ENCODE data around the gene STIM1.

STIM1 gene

DNA sequence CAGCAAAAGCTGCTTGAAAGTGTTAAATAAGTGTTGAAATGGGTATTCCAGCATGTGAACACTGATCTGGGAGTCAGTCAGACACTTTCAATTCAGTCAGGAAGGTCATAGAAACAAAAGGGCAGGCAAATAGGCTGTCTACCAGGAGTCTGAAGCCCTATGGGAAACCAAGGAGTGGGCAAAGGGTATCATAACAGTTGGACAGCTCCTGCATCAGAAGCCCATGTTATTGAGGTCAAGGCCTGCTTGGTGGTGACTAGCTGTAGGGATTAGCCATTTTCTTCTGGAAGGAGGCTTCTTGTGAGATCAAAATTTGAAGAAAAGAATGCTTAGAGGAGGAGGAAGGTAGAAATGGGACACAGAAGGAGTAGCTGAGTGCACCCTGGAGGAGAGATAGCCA, 97.3 kb downstream of the STIM1 start:
- Histone ChIP-seq H3K79me2 (ENCODE audit: insufficient read depth, low read length) (no peaks in the 10 kb centered on the region), H3K4me2 (ENCODE audit: low read length) (no peak overlapping the region), H3K4me3 (ENCODE audit: low read depth, low read length, poor library complexity, severe bottlenecking) (no peak overlapping the region)

DNA sequence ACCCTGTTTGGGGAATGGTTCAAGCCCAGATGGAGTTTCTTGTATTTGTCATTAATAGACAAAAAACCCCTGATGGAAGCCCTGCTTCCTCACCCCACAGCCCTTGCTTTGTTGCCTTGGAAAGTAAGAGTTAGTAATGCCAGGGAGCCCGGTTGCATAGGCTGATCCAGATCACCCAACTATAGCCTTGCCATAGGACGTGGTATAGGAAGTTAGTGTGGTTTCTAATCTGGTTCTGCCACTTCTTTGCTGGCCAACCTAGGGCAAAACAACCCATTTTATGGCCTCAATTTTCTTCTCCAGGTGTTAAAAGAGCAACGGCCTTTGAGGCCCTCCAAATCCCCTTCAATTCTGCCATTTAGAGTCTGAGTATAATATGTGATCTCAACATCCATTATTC, 97.9 kb downstream of the STIM1 start:
- no peaks in the 10 kb centered on the region for H3K27me3 ChIP-seq (ENCODE audit: insufficient read depth, low read length)
- H3F3A ChIP-seq (ENCODE audit: insufficient read depth, low read length): no peaks in the 10 kb centered on the region
- no peaks in the 10 kb centered on the region for H3K9me2 ChIP-seq (ENCODE audit: low read depth, low read length)
- no peak overlapping the region for H3K9ac ChIP-seq (ENCODE audit: low read length)
- H4K20me1 ChIP-seq (ENCODE audit: insufficient read depth, low read length): no peaks in the 10 kb centered on the region
- peaks cover 44% of the 10 kb centered on the region for H3K4me1 ChIP-seq (ENCODE audit: insufficient read depth, low read length, severe bottlenecking)
- H3K4me2 ChIP-seq (ENCODE audit: low read length): no peak overlapping the region
- no peak overlapping the region for H3K27ac ChIP-seq (ENCODE audit: low read depth, low read length, poor library complexity, severe bottlenecking)
- H3K79me2 ChIP-seq (ENCODE audit: insufficient read depth, low read length): no peaks in the 10 kb centered on the region
- H3K9me3 ChIP-seq (ENCODE audit: low read length): no peaks in the 10 kb centered on the region
- H3K36me3 ChIP-seq (ENCODE audit: insufficient read depth, low read length): no peaks in the 10 kb centered on the region
- TF ChIP-seq EZH2 (IDR thresholded peaks at IDR 0.05; ENCODE audit: borderline replicate concordance, low read length): no peak
- TF ChIP-seq, protein P1, sequence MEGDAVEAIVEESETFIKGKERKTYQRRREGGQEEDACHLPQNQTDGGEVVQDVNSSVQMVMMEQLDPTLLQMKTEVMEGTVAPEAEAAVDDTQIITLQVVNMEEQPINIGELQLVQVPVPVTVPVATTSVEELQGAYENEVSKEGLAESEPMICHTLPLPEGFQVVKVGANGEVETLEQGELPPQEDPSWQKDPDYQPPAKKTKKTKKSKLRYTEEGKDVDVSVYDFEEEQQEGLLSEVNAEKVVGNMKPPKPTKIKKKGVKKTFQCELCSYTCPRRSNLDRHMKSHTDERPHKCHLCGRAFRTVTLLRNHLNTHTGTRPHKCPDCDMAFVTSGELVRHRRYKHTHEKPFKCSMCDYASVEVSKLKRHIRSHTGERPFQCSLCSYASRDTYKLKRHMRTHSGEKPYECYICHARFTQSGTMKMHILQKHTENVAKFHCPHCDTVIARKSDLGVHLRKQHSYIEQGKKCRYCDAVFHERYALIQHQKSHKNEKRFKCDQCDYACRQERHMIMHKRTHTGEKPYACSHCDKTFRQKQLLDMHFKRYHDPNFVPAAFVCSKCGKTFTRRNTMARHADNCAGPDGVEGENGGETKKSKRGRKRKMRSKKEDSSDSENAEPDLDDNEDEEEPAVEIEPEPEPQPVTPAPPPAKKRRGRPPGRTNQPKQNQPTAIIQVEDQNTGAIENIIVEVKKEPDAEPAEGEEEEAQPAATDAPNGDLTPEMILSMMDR (IDR thresholded peaks at IDR 0.05; ENCODE audit: low read length): no peak
- no peak overlapping the region for H3K4me3 ChIP-seq (ENCODE audit: low read depth, low read length, poor library complexity, severe bottlenecking)
- H2AFZ ChIP-seq (ENCODE audit: low read length): no peak overlapping the region

More for the DNA sequence above, 97.3 kb downstream of the STIM1 start:
- no peaks in the 10 kb centered on the region for H3F3A ChIP-seq (ENCODE audit: insufficient read depth, low read length)
- peaks cover 50% of the 10 kb centered on the region for H3K4me1 ChIP-seq (ENCODE audit: insufficient read depth, low read length, severe bottlenecking)
- no peaks in the 10 kb centered on the region for H3K36me3 ChIP-seq (ENCODE audit: insufficient read depth, low read length)
- no peak overlapping the region for H2AFZ ChIP-seq (ENCODE audit: low read length)
- no peak overlapping the region for H3K27ac ChIP-seq (ENCODE audit: low read depth, low read length, poor library complexity, severe bottlenecking)
- no peak overlapping the region for H3K9ac ChIP-seq (ENCODE audit: low read length)
- H3K9me2 ChIP-seq (ENCODE audit: low read depth, low read length): no peaks in the 10 kb centered on the region
- no peaks in the 10 kb centered on the region for H3K27me3 ChIP-seq (ENCODE audit: insufficient read depth, low read length)
- H4K20me1 ChIP-seq (ENCODE audit: insufficient read depth, low read length): no peaks in the 10 kb centered on the region
- no peaks in the 10 kb centered on the region for H3K9me3 ChIP-seq (ENCODE audit: low read length)
- TF ChIP-seq, protein P1 (IDR thresholded peaks at IDR 0.05; ENCODE audit: low read length): no peak
- no peak for TF ChIP-seq EZH2 (IDR thresholded peaks at IDR 0.05; ENCODE audit: borderline replicate concordance, low read length)

DNA sequence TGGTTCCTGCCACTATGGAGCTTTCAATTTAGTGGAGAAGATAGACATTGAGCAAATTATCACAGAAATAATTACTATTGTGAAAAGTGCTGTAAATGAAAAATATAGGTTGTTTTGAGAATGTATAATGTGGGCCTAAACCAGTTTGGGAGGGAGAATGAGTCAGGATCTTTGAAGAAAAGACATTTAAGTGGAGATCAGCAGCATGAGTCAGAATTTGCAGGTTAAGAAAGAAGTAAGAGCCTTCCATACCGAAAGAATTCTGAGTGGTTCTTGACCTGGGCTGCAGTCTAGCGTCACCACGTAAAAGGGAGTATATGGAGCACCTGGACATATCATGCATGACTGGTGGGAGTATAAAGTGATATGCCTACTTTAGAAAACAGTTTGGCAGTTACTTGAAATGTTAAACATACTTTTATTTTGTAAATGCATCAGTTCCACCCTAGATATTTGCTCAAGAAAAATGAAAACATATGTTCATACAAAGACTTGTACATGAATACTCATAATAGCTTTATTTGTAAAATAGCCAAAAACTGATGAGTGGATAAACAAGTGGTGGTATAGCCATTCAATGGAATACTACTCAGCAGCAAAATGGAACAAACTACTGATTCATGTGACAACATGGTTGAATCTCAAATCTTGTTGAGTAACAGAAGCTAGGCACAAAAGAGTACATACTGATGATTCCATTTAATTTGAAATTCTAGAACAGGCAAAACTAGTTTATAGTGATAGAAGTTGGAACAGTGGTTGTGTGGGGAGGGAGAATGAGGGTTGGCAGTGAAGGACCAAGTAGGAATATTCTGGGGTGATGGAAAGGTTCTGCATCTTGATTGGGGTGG, 99.2 kb downstream of the STIM1 start:
- H3K79me2 ChIP-seq (ENCODE audit: insufficient read depth, low read length): no peaks in the 10 kb centered on the region

More for the DNA sequence above, 99.2 kb downstream of the STIM1 start:
- no peak overlapping the region for H3K4me2 ChIP-seq (ENCODE audit: low read length)
- peaks cover 31% of the 10 kb centered on the region for H3K4me1 ChIP-seq (ENCODE audit: insufficient read depth, low read length, severe bottlenecking)
- H3K9me3 ChIP-seq (ENCODE audit: low read length): no peaks in the 10 kb centered on the region
- H3K4me3 ChIP-seq (ENCODE audit: low read depth, low read length, poor library complexity, severe bottlenecking): no peak overlapping the region
- H3K36me3 ChIP-seq (ENCODE audit: insufficient read depth, low read length): no peaks in the 10 kb centered on the region
- no peaks in the 10 kb centered on the region for H4K20me1 ChIP-seq (ENCODE audit: insufficient read depth, low read length)
- H3K27ac ChIP-seq (ENCODE audit: low read depth, low read length, poor library complexity, severe bottlenecking): no peak overlapping the region
- H3K9ac ChIP-seq (ENCODE audit: low read length): no peak overlapping the region
- TF ChIP-seq, protein P1 (IDR thresholded peaks at IDR 0.05; ENCODE audit: low read length): no peak
- TF ChIP-seq EZH2 (IDR thresholded peaks at IDR 0.05; ENCODE audit: borderline replicate concordance, low read length): no peak
- H2AFZ ChIP-seq (ENCODE audit: low read length): no peak overlapping the region
- H3F3A ChIP-seq (ENCODE audit: insufficient read depth, low read length): no peaks in the 10 kb centered on the region
- no peaks in the 10 kb centered on the region for H3K27me3 ChIP-seq (ENCODE audit: insufficient read depth, low read length)
- H3K9me2 ChIP-seq (ENCODE audit: low read depth, low read length): no peaks in the 10 kb centered on the region

Measured in OCI-LY1 (cell line).